GM12872 (cell line): ENCODE measurements around the gene XXYLT1.

Experiments used
- TF ChIP-seq, protein P1 (sequence below): IDR thresholded peaks from 3 replicates; pipeline ENCODE4 v1.5.1; 2011; ENCODE audit warnings: low read depth, mild to moderate bottlenecking, low read length, moderate library complexity; ENCODE audit not compliant: insufficient read depth

XXYLT1 gene

DNA sequence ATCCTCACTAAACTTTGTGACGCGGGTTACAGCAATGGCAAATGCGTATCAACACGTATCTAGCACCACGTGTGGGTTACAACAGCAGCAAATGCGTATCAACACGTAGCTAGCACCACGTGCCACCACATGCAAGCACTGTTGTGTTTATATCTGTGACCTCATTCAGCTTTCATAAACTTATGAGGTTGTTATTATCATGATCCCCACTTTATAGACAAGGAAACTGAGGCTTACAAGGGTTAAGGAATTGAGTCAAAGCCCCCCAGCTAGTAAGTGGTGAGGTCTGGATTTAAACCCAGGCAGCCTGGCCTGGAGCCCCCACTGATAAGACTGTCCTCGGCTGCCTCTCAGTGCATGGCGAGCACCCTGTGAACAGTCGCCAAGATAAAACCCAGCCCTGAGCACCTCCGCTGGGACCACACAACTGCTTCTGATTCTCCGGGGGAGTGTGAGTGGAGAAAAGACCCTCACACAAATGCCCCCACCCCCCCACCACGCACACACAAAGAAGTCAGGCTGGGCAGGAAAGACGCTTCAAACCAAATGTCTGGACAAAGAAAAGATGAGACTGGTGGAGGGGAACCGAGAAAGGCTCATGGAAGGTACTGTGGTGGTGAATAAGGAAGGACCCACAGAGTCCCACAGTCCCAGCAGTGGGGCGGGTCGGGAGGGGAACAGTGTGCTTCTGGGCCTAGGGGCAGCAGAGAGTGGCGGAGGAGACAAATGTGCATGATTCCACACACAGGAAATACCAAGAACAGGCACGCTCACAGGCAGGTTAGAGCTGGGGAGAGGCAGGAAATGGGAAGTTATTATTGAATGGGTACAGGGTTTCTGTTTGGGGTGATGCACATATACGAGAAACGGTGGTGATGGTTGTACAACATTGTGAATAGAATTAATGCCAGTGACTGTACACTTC, 173.4 kb downstream of the XXYLT1 start:
- TF ChIP-seq, protein P1, sequence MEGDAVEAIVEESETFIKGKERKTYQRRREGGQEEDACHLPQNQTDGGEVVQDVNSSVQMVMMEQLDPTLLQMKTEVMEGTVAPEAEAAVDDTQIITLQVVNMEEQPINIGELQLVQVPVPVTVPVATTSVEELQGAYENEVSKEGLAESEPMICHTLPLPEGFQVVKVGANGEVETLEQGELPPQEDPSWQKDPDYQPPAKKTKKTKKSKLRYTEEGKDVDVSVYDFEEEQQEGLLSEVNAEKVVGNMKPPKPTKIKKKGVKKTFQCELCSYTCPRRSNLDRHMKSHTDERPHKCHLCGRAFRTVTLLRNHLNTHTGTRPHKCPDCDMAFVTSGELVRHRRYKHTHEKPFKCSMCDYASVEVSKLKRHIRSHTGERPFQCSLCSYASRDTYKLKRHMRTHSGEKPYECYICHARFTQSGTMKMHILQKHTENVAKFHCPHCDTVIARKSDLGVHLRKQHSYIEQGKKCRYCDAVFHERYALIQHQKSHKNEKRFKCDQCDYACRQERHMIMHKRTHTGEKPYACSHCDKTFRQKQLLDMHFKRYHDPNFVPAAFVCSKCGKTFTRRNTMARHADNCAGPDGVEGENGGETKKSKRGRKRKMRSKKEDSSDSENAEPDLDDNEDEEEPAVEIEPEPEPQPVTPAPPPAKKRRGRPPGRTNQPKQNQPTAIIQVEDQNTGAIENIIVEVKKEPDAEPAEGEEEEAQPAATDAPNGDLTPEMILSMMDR, result no peak

DNA sequence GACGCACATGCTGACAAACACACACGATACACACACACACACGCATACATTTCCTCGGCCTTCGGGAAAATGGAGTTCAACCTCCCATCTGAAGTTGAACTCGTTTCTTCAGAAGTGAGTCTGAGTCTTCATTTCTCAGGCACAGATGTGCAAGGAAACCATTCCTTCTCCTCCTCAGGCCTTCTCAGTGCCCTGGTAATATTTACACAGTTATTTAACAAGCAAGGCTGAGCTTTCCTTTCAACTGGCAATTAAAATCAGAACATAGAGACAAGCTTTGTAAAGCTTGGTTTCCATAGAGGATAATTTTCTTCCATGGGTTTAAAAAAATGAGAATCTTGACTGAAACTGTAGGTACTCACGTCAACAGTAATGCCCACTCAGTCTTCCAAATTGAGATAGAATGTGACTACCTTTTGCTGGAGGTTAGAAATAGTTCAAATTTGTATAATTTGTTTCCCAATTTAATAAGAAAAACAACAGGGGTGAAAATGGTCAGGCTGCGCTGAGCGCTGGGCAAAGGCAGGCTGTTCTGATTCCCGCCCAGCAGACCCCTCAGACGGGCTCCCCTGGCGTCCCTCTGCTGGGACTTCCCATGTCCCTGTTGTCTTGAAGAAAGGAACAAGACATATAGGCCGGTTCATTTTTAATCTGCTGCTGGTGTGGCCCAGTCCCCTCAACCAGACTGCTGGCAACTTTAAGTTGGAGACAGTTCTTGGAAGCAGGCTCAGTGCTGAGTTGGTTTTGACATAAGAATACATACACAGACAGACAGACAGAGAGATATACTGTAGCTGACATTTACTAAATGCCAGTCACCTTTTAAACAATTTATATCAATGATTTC, 174.3 kb downstream of the XXYLT1 start:
- TF ChIP-seq, protein P1, result no peak

DNA sequence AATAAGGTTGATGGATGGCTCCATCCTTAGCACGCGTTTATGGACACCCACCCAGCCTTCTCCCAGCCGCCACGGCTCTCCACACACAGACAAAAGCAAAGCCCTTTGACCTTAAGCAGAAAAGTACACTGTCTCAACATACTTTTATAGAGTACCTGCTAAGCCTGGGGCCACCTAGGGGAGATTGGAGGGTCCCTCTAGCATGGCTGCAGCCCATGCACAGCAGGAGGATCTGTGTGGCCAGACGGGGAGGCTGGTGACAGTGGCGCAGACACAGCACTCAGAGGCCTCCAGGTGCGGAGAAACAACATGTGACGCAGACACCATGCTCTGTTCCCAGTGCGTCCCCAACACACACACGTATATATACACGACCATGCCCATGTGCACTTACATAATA, 174.9 kb downstream of the XXYLT1 start:
- TF ChIP-seq, protein P1, result no peak

DNA sequence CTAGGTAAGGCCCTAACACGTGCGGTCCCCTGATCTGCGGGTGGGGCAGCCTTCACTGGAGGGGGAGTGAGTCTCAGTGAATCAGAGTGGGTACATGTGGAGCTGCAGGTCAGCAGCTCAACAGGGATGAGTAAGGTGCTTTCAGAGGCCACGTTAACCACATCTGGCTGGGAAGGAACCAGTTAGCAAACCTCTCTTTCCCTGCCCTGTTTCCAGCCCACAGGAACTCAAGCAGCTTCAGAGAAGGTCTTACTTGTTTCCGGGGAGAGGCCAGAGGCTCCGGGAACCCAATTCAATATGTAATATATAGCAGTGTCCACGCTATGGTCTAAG, 175.3 kb downstream of the XXYLT1 start:
- TF ChIP-seq, protein P1, result no peak

DNA sequence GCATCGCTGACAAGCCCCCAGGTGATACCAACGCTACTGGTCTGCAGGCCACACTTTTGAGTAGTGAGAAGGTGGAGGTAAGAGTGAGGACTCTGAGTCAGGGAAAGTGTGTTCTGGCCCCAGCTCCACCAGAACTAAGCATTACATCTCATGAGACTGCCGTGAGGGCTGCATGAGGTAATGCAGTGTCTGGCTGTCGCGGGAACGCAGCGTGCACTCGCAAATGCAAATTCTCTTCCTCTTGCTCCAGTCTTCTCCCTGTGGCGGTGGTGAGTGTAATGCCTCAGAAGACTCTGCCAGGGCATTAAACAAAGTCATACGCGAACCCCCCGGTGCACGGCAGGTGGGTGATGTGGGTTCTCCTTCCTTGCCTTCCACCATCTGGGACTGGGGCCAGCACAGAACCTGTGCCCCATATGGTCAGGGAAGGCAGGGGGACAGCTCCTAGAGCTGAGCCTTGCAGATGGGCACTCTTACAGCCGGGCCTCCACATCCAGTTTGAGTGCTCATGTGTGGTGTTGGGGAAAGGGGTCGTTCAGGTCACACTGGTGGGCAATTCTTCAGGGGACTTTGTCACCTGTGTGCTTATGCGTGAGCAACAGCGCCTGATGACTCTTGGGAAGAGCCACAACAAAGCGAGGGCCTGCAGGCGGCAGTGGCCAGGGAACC, 175.8 kb downstream of the XXYLT1 start:
- TF ChIP-seq, protein P1, result no peak

DNA sequence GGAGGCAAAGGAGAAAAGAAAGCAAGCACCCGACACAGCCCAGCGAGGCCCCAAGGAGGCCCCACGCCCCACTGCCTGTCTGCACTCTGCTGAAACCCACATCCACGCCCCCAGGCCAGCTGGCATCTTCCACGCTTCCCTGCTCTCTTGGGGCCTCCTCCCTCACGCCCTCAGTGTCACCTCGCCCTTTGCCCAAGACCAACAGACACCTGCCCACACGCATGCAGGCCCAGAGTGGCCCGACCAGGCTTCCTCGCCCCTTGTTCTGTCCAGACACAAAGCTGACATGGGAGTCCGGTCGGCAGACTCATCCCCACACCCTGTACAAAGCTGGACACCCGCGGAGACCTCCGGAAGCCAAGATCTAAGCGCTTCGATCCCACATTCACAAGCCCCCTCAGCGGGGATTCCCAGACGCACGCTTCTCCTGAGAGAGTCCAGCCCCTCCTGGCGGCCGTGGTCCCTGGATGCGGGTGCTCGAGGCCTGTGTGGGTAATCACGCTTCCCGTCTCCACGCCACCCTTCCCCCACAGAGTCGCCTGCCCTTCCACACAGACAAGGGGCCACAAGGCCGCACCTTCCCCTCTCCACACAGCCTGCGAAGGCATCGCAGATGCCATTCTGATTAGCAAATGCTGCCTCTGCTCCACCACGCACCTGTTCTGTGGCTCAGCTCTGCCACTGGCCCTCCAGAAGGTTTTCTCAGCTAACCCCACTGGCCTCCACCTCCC, 176.6 kb downstream of the XXYLT1 start:
- TF ChIP-seq, protein P1, result no peak
